Neural progenitor cell (in vitro differentiated cells): Measurements from ENCODE around the gene CRELD2.

Experiments
- CTCF ChIP-seq: fragments of 200-600 bp; sonication (generic); IDR thresholded peaks from 2 replicates; pipeline ENCODE4 v1.5.1; 2017; ENCODE audit warnings: antibody characterized with exemption, mild to moderate bottlenecking
- EZH2 ChIP-seq: fragments of 200-600 bp; sonication (generic); IDR thresholded peaks from 2 replicates; pipeline ENCODE4 v1.6.1; 2017; ENCODE audit warnings: antibody characterized with exemption, mild to moderate bottlenecking, moderate library complexity

GRCh38 chr22:49966041-49966773 lies 47.8 kb downstream of the CRELD2 start:
- TF ChIP-seq CTCF (no peak), EZH2 (no peak)
